K562 (cell line): ENCODE data around the gene ZNHIT2. TPM values are rescaled to one million over a fixed set of nuclear protein-coding genes. Genes with fewer than 3 reads are reported as not detected.

ENCODE experiments used
- ARID2 ChIP-seq: fragments of 450-650 bp; IDR thresholded peaks from 2 replicates; pipeline ENCODE4 v1.6.1; 2017; ENCODE audit warnings: antibody characterized with exemption, mild to moderate bottlenecking
- ARNT ChIP-seq, 2 experiments: fragments of 450-650 bp; IDR thresholded peaks; 2 replicates each; pipeline ENCODE4 v1.6.1; 2016; ENCODE audit warnings: mild to moderate bottlenecking in 1 of 2
- ATF2 ChIP-seq: sonication (generic); formaldehyde crosslinking; IDR thresholded peaks from 2 replicates; pipeline ENCODE4 v1.8.1; 2022; ENCODE audit warnings: missing genetic modification reagents
- BRF1 ChIP-seq: IDR thresholded peaks from 3 replicates; pipeline ENCODE4 v1.6.1; 2011; ENCODE audit warnings: borderline replicate concordance, mild to moderate bottlenecking; ENCODE audit not compliant: insufficient read length; ENCODE audit errors: extremely low read depth
- C11orf30 ChIP-seq: fragments of 450-650 bp; IDR thresholded peaks from 2 replicates; pipeline ENCODE4 v1.6.1; 2016; ENCODE audit warnings: low read depth, mild to moderate bottlenecking
- CBX1 ChIP-seq: sonication (generic); IDR thresholded peaks from 2 replicates; pipeline ENCODE4 v1.6.1; 2016; ENCODE audit warnings: antibody characterized with exemption, low read depth, mild to moderate bottlenecking
- CTCFL ChIP-seq: IDR thresholded peaks from 2 replicates; pipeline ENCODE4 v1.6.1; 2011; ENCODE audit warnings: borderline replicate concordance, low read depth, mild to moderate bottlenecking, moderate library complexity, low read length; ENCODE audit not compliant: insufficient read depth, poor library complexity, severe bottlenecking
- ELF1 ChIP-seq: fragments of 200-800 bp; sonication (Bioruptor generic); IDR thresholded peaks from 2 replicates; pipeline ENCODE4 v1.6.1; 2016; ENCODE audit warnings: missing genetic modification characterization, missing compliant biosample characterization
- FUS ChIP-seq: fragments of 200-400 bp; formaldehyde crosslinking; optimal IDR thresholded peaks from 2 replicates; pipeline ENCODE3; 2017; ENCODE audit warnings: low read depth, low read length
- MAFK ChIP-seq: IDR thresholded peaks from 2 replicates; pipeline ENCODE4 v1.6.1; 2011; ENCODE audit warnings: low read length, improper control_type of control experiment
- NR0B1 ChIP-seq: fragments of 450-650 bp; IDR thresholded peaks from one replicate; pipeline ENCODE4 v1.6.1; 2018; ENCODE audit warnings: mild to moderate bottlenecking, moderate library complexity; ENCODE audit not compliant: partially characterized antibody
- PATZ1 ChIP-seq: fragments of 250-450 bp; sonication (Bioruptor Pico); IDR thresholded peaks from 2 replicates; pipeline ENCODE4 v1.5.0; 2020; ENCODE audit warnings: mild to moderate bottlenecking, borderline replicate concordance
- PHB ChIP-seq: fragments of 250-450 bp; sonication (Bioruptor Pico); IDR thresholded peaks from 2 replicates; pipeline ENCODE4 v1.5.0; 2021
- POLR2B ChIP-seq: fragments of 450-650 bp; IDR thresholded peaks from 2 replicates; pipeline ENCODE4 v1.6.1; 2018; ENCODE audit warnings: low read depth; ENCODE audit not compliant: partially characterized antibody
- RAD51 ChIP-seq: fragments of 450-650 bp; IDR thresholded peaks from 2 replicates; pipeline ENCODE4 v1.7.1; 2016; ENCODE audit warnings: low read depth, mild to moderate bottlenecking, borderline replicate concordance
- SRF ChIP-seq, 2 experiments: fragments of 250-450, 450-650 bp in 1 of 2; sonication (Bioruptor Pico) in 1 of 2; sonication (generic) in 1 of 2; formaldehyde crosslinking; IDR thresholded peaks; 2 replicates each; pipeline versions ENCODE4 v1.5.0 to v1.5.1; 2020 to 2022; ENCODE audit warnings: mild to moderate bottlenecking in 1 of 2, missing genetic modification reagents in 1 of 2
- SRSF9 ChIP-seq: fragments of 200-400 bp; formaldehyde crosslinking; IDR thresholded peaks from 2 replicates; pipeline ENCODE4 v1.6.1; 2017; ENCODE audit warnings: low read depth, low read length, borderline replicate concordance
- TAF9B ChIP-seq: fragments of 450-650 bp; IDR thresholded peaks from 2 replicates; pipeline ENCODE4 v1.6.1; 2018; ENCODE audit warnings: mild to moderate bottlenecking; ENCODE audit not compliant: partially characterized antibody
- ZNF133 ChIP-seq: fragments of 250-450 bp; sonication (Bioruptor Pico); IDR thresholded peaks from 2 replicates; pipeline ENCODE4 v1.4.0; 2020; ENCODE audit warnings: mild to moderate bottlenecking
- ZNF175 ChIP-seq: fragments of 200-800 bp; sonication (Bioruptor generic); IDR thresholded peaks from 2 replicates; pipeline ENCODE4 v1.6.1; 2016; ENCODE audit warnings: low read depth, mild to moderate bottlenecking, missing genetic modification characterization, missing compliant biosample characterization
- ZNF764 ChIP-seq: fragments of 250-450 bp; sonication (Bioruptor Pico); IDR thresholded peaks from 2 replicates; pipeline ENCODE4 v1.4.0; 2020; ENCODE audit warnings: low read depth, mild to moderate bottlenecking, moderate library complexity
- ZNF766 ChIP-seq: fragments of 200-800 bp; sonication (Bioruptor generic); conservative IDR thresholded peaks from 2 replicates; pipeline ENCODE4 v1.6.1; 2016; ENCODE audit warnings: missing genetic modification characterization, missing compliant biosample characterization
- polyA plus RNA-seq, 8 experiments: library from polyadenylated mRNA; depleted of rRNA in 4 of 8; stranded (reverse) in 5 of 8; unstranded in 3 of 8; fragments of >200 nt; fragmentation: Nextera tagmentation in 2 of 8; fragmentation: Illumina TruSeq in 1 of 8; extraction: Ambion mirVana in 2 of 8; extraction: Trizol in 1 of 8; gene quantifications; 2 replicates each; pipeline versions ENCODE4 v1.2.1 to v1.2.3, GENCODE V29; 2011 to 2014; ENCODE audit warnings: inconsistent platforms in 1 of 8, missing spikeins in 1 of 8
- total RNA-seq, 7 experiments: library from RNA; depleted of rRNA in 6 of 7; stranded (reverse); fragments of >200 nt in 6 of 7; fragmentation: Illumina TruSeq in 2 of 7; extraction: Trizol in 2 of 7; gene quantifications; 2 replicates each; pipeline versions ENCODE4 v1.2.1 to v1.2.3, GENCODE V29; 2011 to 2021; ENCODE audit warnings: low replicate concordance in 1 of 7

The ZNHIT2 gene
- total and polyA plus RNA-seq, 9 of the 15 experiments (the other 6 are each of a cell fraction or from before 2014, with no cell fraction given), result 0.08 to 39.0 (median 2.5) TPM

GRCh38 chr11:65083834-65084597 is 33.5 kb downstream of the ZNHIT2 start, which contains the start of the genes CDCA5 and ZFPL1 (continued):
- TF ChIP-seq NR0B1 (no peak), MAFK (no peak), RAD51 (no peak), PATZ1 (CRISPR knock-in tag) (no peak), ZNF766 (CRISPR knock-in tag) (no peak), ZNF764 (CRISPR knock-in tag) (no peak), ZNF133 (CRISPR knock-in tag) (0 out of 2 replicates have a peak, but pooled peaks have one; percentile 23), PHB (CRISPR knock-in tag) (no peak), C11orf30 (peak; percentile 97), TAF9B (peak; percentile 72), POLR2B (peak; percentile 82), SRSF9 (no peak), CTCFL (no peak), ATF2 (CRISPR knock-in tag) (no peak), ELF1 (peak; percentile 99), ARID2 (no peak), ZNF175 (CRISPR knock-in tag) (no peak; the same call in 1 of the 2 replicates), BRF1 (no peak), SRF (CRISPR knock-in tag; IDR thresholded peaks at IDR 0.05) (peak in 1 of 2 experiments; percentile 54; a peak in 1 of 4 replicates), CBX1 (peak; percentile 80; the same call in 1 of the 2 replicates), FUS (no peak), ARNT (IDR thresholded peaks at IDR 0.05) (no peak)
